Measurements from ENCODE around the gene DRC3.

DNA sequence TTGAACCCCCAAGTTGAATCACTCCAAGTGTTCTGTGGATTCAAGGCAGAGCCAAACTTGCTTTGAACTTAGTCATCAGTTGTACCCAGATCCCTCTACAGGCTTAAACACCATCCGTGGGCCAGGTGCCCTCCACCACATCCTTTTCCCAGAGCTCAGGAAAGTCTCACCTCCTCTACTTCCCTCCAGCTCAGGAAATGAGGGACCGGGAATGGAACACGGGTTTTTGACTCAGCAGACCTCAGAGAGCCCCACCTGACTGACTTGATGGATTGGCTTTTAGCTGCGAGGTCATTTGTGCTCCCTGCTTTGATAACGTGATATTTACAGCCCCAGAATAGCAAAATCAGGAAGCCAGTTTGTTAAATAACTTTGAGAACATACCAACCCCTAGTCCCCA lies 86.6 kb downstream of the DRC3 start:
- no peak for TF ChIP-seq ELF4 (IDR thresholded peaks at IDR 0.05)
- TF ChIP-seq FOXA1 (IDR thresholded peaks at IDR 0.05): no peak
- TF ChIP-seq NFRKB (IDR thresholded peaks at IDR 0.05): no peak
- TF ChIP-seq SP1 (IDR thresholded peaks at IDR 0.05): no peak
- no peak for TF ChIP-seq BHLHE40 (IDR thresholded peaks at IDR 0.05; ENCODE audit: borderline replicate concordance)
- no peak for TF ChIP-seq L3MBTL2 (conservative IDR thresholded peaks at IDR 0.05)
- no peak for TF ChIP-seq SUZ12 (IDR thresholded peaks at IDR 0.05)

Data from HEK293T (cell line).